A549 (cell line): ENCODE results near the gene TAS2R50.

Experiments
- CTCF ChIP-seq: fragments of >200 bp; sonication (Bioruptor Twin); formaldehyde crosslinking; IDR thresholded peaks from 3 replicates; pipeline ENCODE4 v1.5.1; 2016
- HDAC2 ChIP-seq: fragments of 200-600 bp; sonication (generic); IDR thresholded peaks from 2 replicates; pipeline ENCODE4 v1.6.1; 2016
- RAD21 ChIP-seq, 2 experiments: fragments of >200 bp in 1 of 2; sonication (Bioruptor Twin) in 1 of 2; formaldehyde crosslinking in 1 of 2; IDR thresholded peaks in 1 of 2; conservative IDR thresholded peaks in 1 of 2; 2 replicates in 1 of 2; 3 replicates in 1 of 2; pipeline ENCODE4 v1.6.1; 2012 to 2018; ENCODE audit warnings: inconsistent platforms in 1 of 2
- RCOR1 ChIP-seq: fragments of 150-350 bp; IDR thresholded peaks from 2 replicates; pipeline ENCODE4 v1.6.1; 2014; ENCODE audit warnings: antibody characterized with exemption, low read length, low read depth
- ZNF302 ChIP-seq: fragments of 250-450 bp; sonication (Bioruptor Pico); IDR thresholded peaks from 2 replicates; pipeline ENCODE4 v1.9.0; 2021; ENCODE audit warnings: inconsistent platforms, mild to moderate bottlenecking, moderate library complexity
- TF ChIP-seq, protein P1 (sequence below): fragments of 200-600 bp; sonication (generic); IDR thresholded peaks from 2 replicates; pipeline ENCODE4 v1.6.1; 2016; ENCODE audit warnings: antibody characterized with exemption, mild to moderate bottlenecking, moderate library complexity

GRCh38 chr12:11015775-11016430 is 29.2 kb upstream of the TAS2R50 start:
- no peak for TF ChIP-seq RAD21 (conservative IDR thresholded peaks at IDR 0.05 in 1 of 2, IDR thresholded peaks at IDR 0.05 in 1 of 2)
- TF ChIP-seq, protein P1, sequence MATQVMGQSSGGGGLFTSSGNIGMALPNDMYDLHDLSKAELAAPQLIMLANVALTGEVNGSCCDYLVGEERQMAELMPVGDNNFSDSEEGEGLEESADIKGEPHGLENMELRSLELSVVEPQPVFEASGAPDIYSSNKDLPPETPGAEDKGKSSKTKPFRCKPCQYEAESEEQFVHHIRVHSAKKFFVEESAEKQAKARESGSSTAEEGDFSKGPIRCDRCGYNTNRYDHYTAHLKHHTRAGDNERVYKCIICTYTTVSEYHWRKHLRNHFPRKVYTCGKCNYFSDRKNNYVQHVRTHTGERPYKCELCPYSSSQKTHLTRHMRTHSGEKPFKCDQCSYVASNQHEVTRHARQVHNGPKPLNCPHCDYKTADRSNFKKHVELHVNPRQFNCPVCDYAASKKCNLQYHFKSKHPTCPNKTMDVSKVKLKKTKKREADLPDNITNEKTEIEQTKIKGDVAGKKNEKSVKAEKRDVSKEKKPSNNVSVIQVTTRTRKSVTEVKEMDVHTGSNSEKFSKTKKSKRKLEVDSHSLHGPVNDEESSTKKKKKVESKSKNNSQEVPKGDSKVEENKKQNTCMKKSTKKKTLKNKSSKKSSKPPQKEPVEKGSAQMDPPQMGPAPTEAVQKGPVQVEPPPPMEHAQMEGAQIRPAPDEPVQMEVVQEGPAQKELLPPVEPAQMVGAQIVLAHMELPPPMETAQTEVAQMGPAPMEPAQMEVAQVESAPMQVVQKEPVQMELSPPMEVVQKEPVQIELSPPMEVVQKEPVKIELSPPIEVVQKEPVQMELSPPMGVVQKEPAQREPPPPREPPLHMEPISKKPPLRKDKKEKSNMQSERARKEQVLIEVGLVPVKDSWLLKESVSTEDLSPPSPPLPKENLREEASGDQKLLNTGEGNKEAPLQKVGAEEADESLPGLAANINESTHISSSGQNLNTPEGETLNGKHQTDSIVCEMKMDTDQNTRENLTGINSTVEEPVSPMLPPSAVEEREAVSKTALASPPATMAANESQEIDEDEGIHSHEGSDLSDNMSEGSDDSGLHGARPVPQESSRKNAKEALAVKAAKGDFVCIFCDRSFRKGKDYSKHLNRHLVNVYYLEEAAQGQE, result no peak
- TF ChIP-seq HDAC2, result no peak
- no peak for TF ChIP-seq ZNF302
- TF ChIP-seq CTCF, result no peak
- TF ChIP-seq RCOR1, result no peak
